IMR-90 (cell line): ENCODE results near the gene RERE. TPM values are rescaled to one million over a fixed set of nuclear protein-coding genes. Genes with fewer than 3 reads are reported as not detected.

Experiments
- ATAC-seq: fragments of 200-7000 bp; cut with Tn5 transposase; 2 replicates; pipeline ENCODE4 v1.9.1; 2020; ENCODE audit warnings: low read depth, mild to moderate bottlenecking, moderate library complexity
- BruUV-seq: library from RNA; stranded (reverse); fragments of 400-500 nt; replicated peaks from 2 replicates; lab custom pipeline; 2021; lab: Mats Ljungman, UMichigan
- CTCF ChIA-PET: fragments of 300-600 bp; formaldehyde crosslinking; extraction: SDS; loops from one replicate; lab custom pipeline; 2021; ENCODE audit warnings: antibody characterized with exemption; lab: Yijun Ruan, JAX
- POLR2A ChIA-PET: fragments of 300-600 bp; sonication (Branson Sonifier 250); formaldehyde crosslinking; loops from one replicate; lab custom pipeline; 2022; ENCODE audit warnings: antibody characterized with exemption; ENCODE audit not compliant: unreplicated experiment; lab: Charles Lee
- DNase-seq: peaks from one replicate; pipeline ENCODE4 v3.0.0; 2013
- H2AFZ ChIP-seq: replicated peaks from 2 replicates; pipeline ENCODE3; 2013; ENCODE audit warnings: low read length, mild to moderate bottlenecking; ENCODE audit not compliant: poor library complexity
- H2AK5ac ChIP-seq: 2 replicates; pipeline ENCODE4 v1.6.1; 2013; ENCODE audit warnings: low read depth, low read length, inconsistent platforms
- H2AK9ac ChIP-seq: replicated peaks from 2 replicates; pipeline ENCODE3; 2013; ENCODE audit warnings: mild to moderate bottlenecking, low read depth, low read length, moderate library complexity; ENCODE audit not compliant: poor library complexity
- H2BK120ac ChIP-seq: 2 replicates; pipeline ENCODE4 v1.6.1; 2013; ENCODE audit warnings: low read depth, low read length, inconsistent platforms
- H2BK15ac ChIP-seq: 3 replicates; pipeline ENCODE4 v1.6.1; 2013; ENCODE audit warnings: low read depth, low read length, inconsistent platforms
- H2BK20ac ChIP-seq: 2 replicates; pipeline ENCODE4 v1.6.1; 2013; ENCODE audit warnings: low read depth, mild to moderate bottlenecking, inconsistent platforms, low read length, moderate library complexity
- H2BK5ac ChIP-seq: 2 replicates; pipeline ENCODE4 v1.6.1; 2013; ENCODE audit warnings: mild to moderate bottlenecking, low read depth, low read length, inconsistent platforms; ENCODE audit not compliant: poor library complexity, severe bottlenecking
- H3K14ac ChIP-seq: replicated peaks from 2 replicates; pipeline ENCODE4 v1.6.1; 2013; ENCODE audit warnings: low read depth, low read length, inconsistent platforms
- H3K18ac ChIP-seq: 2 replicates; pipeline ENCODE4 v1.6.1; 2013; ENCODE audit warnings: low read depth, low read length, control low read depth
- H3K23ac ChIP-seq: 2 replicates; pipeline ENCODE4 v1.6.1; 2013; ENCODE audit warnings: low read depth, low read length, inconsistent platforms
- H3K27ac ChIP-seq: 2 replicates; pipeline ENCODE4 v1.5.1; 2013; ENCODE audit warnings: mild to moderate bottlenecking, control low read depth, low read length; ENCODE audit not compliant: insufficient read depth
- H3K27me3 ChIP-seq: 2 replicates; pipeline ENCODE4 v1.6.1; 2013; ENCODE audit warnings: low read length; ENCODE audit not compliant: control insufficient read depth, insufficient read depth
- H3K36me3 ChIP-seq: 2 replicates; pipeline ENCODE4 v1.6.1; 2013; ENCODE audit warnings: low read length, mixed read lengths; ENCODE audit not compliant: control insufficient read depth, insufficient read depth
- H3K4ac ChIP-seq: 2 replicates; pipeline ENCODE4 v1.6.1; 2013; ENCODE audit warnings: low read depth, low read length, inconsistent platforms
- H3K4me1 ChIP-seq: 2 replicates; pipeline ENCODE4 v1.6.1; 2013; ENCODE audit warnings: low read length, mixed read lengths; ENCODE audit not compliant: control insufficient read depth, insufficient read depth
- H3K4me2 ChIP-seq: 2 replicates; pipeline ENCODE4 v1.6.1; 2013; ENCODE audit warnings: low read depth, mild to moderate bottlenecking, control low read depth, low read length, moderate library complexity
- H3K4me3 ChIP-seq: 2 replicates; pipeline ENCODE4 v1.5.1; 2013; ENCODE audit warnings: low read depth, mild to moderate bottlenecking, control low read depth, low read length, moderate library complexity; ENCODE audit not compliant: insufficient read depth
- H3K56ac ChIP-seq: 2 replicates; pipeline ENCODE4 v1.6.1; 2013; ENCODE audit warnings: low read length, inconsistent platforms; ENCODE audit not compliant: insufficient read depth; ENCODE audit errors: extremely low read depth
- H3K79me1 ChIP-seq, 2 experiments: 2 replicates each; pipeline ENCODE4 v1.6.1; 2013; ENCODE audit warnings: low read length in 2 of 2, inconsistent platforms in 1 of 2, low read depth in 1 of 2
- H3K9ac ChIP-seq: 2 replicates; pipeline ENCODE4 v1.6.1; 2013; ENCODE audit warnings: low read depth, low read length, control low read depth
- H3K9me1 ChIP-seq: 2 replicates; pipeline ENCODE4 v1.6.1; 2013; ENCODE audit warnings: low read length, inconsistent platforms; ENCODE audit not compliant: insufficient read depth
- H3K9me3 ChIP-seq: 2 replicates; pipeline ENCODE4 v1.6.1; 2013; ENCODE audit warnings: low read length; ENCODE audit not compliant: control insufficient read depth, insufficient read depth
- H4K20me1 ChIP-seq: 2 replicates; pipeline ENCODE4 v1.6.1; 2013; ENCODE audit warnings: low read length, inconsistent platforms; ENCODE audit not compliant: insufficient read depth
- H4K5ac ChIP-seq: 2 replicates; pipeline ENCODE4 v1.6.1; 2013; ENCODE audit warnings: mild to moderate bottlenecking, low read depth, low read length, control low read depth
- H4K8ac ChIP-seq, 2 experiments: 2 replicates each; pipeline ENCODE4 v1.6.1; 2013; ENCODE audit warnings: low read depth in 2 of 2, low read length in 2 of 2, control low read depth in 1 of 2, inconsistent platforms in 1 of 2
- H4K91ac ChIP-seq: 2 replicates; pipeline ENCODE4 v1.6.1; 2013; ENCODE audit warnings: low read depth, low read length, inconsistent platforms; ENCODE audit not compliant: insufficient read depth
- BHLHE40 ChIP-seq: fragments of 150-350 bp; IDR thresholded peaks from 2 replicates; pipeline ENCODE4 v1.6.1; 2016; ENCODE audit warnings: mild to moderate bottlenecking, low read depth, low read length
- CEBPB ChIP-seq: IDR thresholded peaks from 2 replicates; pipeline ENCODE4 v1.6.1; 2012; ENCODE audit warnings: low read depth, low read length, improper control_type of control experiment
- CHD1 ChIP-seq: IDR thresholded peaks from 2 replicates; pipeline ENCODE4 v1.6.1; 2012; ENCODE audit warnings: low read depth, low read length, improper control_type of control experiment
- FOS ChIP-seq: fragments of 150-350 bp; IDR thresholded peaks from 2 replicates; pipeline ENCODE4 v1.6.1; 2016; ENCODE audit warnings: low read depth, low read length
- MAFK ChIP-seq: IDR thresholded peaks from 2 replicates; pipeline ENCODE4 v1.6.1; 2012; ENCODE audit warnings: low read depth, low read length, improper control_type of control experiment
- MAZ ChIP-seq: IDR thresholded peaks from 2 replicates; pipeline ENCODE4 v1.6.1; 2012; ENCODE audit warnings: low read depth, mild to moderate bottlenecking, low read length, improper control_type of control experiment, moderate library complexity, borderline replicate concordance
- NFE2L2 ChIP-seq: fragments of 150-350 bp; IDR thresholded peaks from 2 replicates; pipeline ENCODE4 v1.6.1; 2016; ENCODE audit warnings: low read depth, mild to moderate bottlenecking, low read length
- POLR2A ChIP-seq: IDR thresholded peaks from 2 replicates; pipeline ENCODE4 v1.6.1; 2012; ENCODE audit warnings: mild to moderate bottlenecking, low read depth, low read length
- RAD21 ChIP-seq: IDR thresholded peaks from 2 replicates; pipeline ENCODE4 v1.6.1; 2012; ENCODE audit warnings: low read length, improper control_type of control experiment
- RCOR1 ChIP-seq: IDR thresholded peaks from 2 replicates; pipeline ENCODE4 v1.6.1; 2012; ENCODE audit warnings: mild to moderate bottlenecking, low read length, improper control_type of control experiment; ENCODE audit not compliant: insufficient replicate concordance
- RFX5 ChIP-seq: IDR thresholded peaks from 2 replicates; pipeline ENCODE4 v1.8.0; 2012; ENCODE audit warnings: low read depth, mild to moderate bottlenecking, low read length, moderate library complexity
- SMC3 ChIP-seq: fragments of 150-350 bp; IDR thresholded peaks from 2 replicates; pipeline ENCODE4 v1.6.1; 2016; ENCODE audit warnings: low read depth, mild to moderate bottlenecking, antibody characterized with exemption, low read length, moderate library complexity
- WGBS, 2 experiments: methylation state at CpG; one replicate each; pipeline versions ENCODE4 v1.1.5 to v1.1.7; 2013; ENCODE audit warnings: missing lambda C conversion rate in 2 of 2; ENCODE audit not compliant: insufficient read length in 1 of 2; ENCODE audit errors: extremely low coverage in 2 of 2; 5-methylcytosine and 5-hydroxymethylcytosine counted together
- dilution Hi-C: fragments of 300-500 bp; cut with HindIII; formaldehyde crosslinking; loops from one replicate; pipeline ENCODE4 v1.14.3; 2018; ENCODE audit warnings: low sequenced_read_pairs; ENCODE audit not compliant: unreplicated experiment
- in situ Hi-C: fragments of 300-500 bp; cut with MboI; formaldehyde crosslinking; loops from 3 replicates; pipeline ENCODE4 v1.14.3; 2019; ENCODE audit warnings: low sequenced_read_pairs, inconsistent platforms, mixed read lengths
- intact Hi-C: fragments of 100-400 bp; cut with micrococcal nuclease; formaldehyde crosslinking; loops from 2 replicates; pipeline ENCODE4 v1.10.0; 2022
- polyA plus RNA-seq, 3 experiments: library from polyadenylated mRNA; depleted of rRNA; stranded (reverse); fragments of >200 nt; gene quantifications; 2 replicates each; pipeline ENCODE4 v1.2.3, GENCODE V29; 2012; ENCODE audit warnings: low replicate concordance in 1 of 3
- total RNA-seq: library from RNA; depleted of rRNA; stranded (reverse); fragments of >200 nt; gene quantifications from 2 replicates; pipeline ENCODE4 v1.2.3, GENCODE V29; 2012
- TF ChIP-seq, protein P1 (sequence below): fragments of 150-350 bp; IDR thresholded peaks from 2 replicates; pipeline ENCODE4 v1.6.1; 2017; ENCODE audit warnings: mild to moderate bottlenecking, antibody characterized with exemption, low read length, low read depth
- TF ChIP-seq, protein P2 (sequence below): conservative IDR thresholded peaks from 2 replicates; pipeline ENCODE4 v1.5.1; 2012; ENCODE audit warnings: mild to moderate bottlenecking, low read depth, low read length, improper control_type of control experiment
- TF ChIP-seq, protein P3 (sequence below): fragments of 150-350 bp; IDR thresholded peaks from 2 replicates; pipeline ENCODE4 v1.6.1; 2016; ENCODE audit warnings: low read depth, mild to moderate bottlenecking, low read length, moderate library complexity, borderline replicate concordance

The RERE gene
- total and polyA plus RNA-seq, 2 of the 4 experiments (the other 2 are of a cell fraction), result 11.5 to 25.1 TPM

GRCh38 chr1:8377271-8377981 lies 440.0 kb downstream of the RERE start:
- dilution Hi-C loops, result no loop called here
- Histone ChIP-seq H2BK5ac (no peak overlapping the region), H4K91ac (no peak overlapping the region), H3K9ac (peak overlapping the region; percentile 41), H3K9me1 (peaks cover 47% of the 10 kb centered on the region), H3K9me3 (no peaks in the 10 kb centered on the region), H3K27me3 (no peaks in the 10 kb centered on the region), H4K8ac (0 out of 4 replicates have a peak overlapping the region, but pooled peaks of 1 of the 2 experiments have one; percentile 42), H3K36me3 (peaks cover 52% of the 10 kb centered on the region), H4K5ac (no peak overlapping the region), H3K18ac (no peak overlapping the region), H3K4me1 (peaks cover 54% of the 10 kb centered on the region), H2AFZ (no peak overlapping the region), H2AK5ac (no peak overlapping the region), H3K79me1 (peaks cover 61 to 90% of the 10 kb centered on the region in 2 experiments), H2BK15ac (no peak overlapping the region), H2AK9ac (no peak overlapping the region), H3K23ac (no peak overlapping the region), H3K4ac (no peak overlapping the region; the same call in 1 of the 2 replicates), H3K4me2 (peak overlapping the region; percentile 45), H2BK20ac (no peak overlapping the region), H3K14ac (0 out of 2 replicates have a peak overlapping the region, but pooled peaks have one; percentile 8), H3K27ac (peak overlapping the region; percentile 58; the same call in 1 of the 2 replicates), H2BK120ac (no peak overlapping the region), H4K20me1 (peaks cover 79% of the 10 kb centered on the region), H3K56ac (no peak overlapping the region), H3K4me3 (no peak overlapping the region)
- intact Hi-C loops, result loop anchor here (10.0 kb wide), 1 partner anchor 287 kb away; no protein-coding TSS in a partner anchor
- POLR2A ChIA-PET, result no interaction called here
- 35% methylated on average over 4 of the region's 17 CpGs; no CpG with 5 or more reads in 1 of the 2 experiments for WGBS, 2 experiments
- no peak for DNase-seq
- CTCF ChIA-PET, result interaction anchor here (0.5 to 0.6 kb wide), 2 partner anchors 102 to 308 kb away, joined by 4 read pairs; no protein-coding TSS in a partner anchor
- BruUV-seq, result no TSS peak
- no peak for ATAC-seq
- in situ Hi-C loops, result no loop called here
- TF ChIP-seq, protein P1, sequence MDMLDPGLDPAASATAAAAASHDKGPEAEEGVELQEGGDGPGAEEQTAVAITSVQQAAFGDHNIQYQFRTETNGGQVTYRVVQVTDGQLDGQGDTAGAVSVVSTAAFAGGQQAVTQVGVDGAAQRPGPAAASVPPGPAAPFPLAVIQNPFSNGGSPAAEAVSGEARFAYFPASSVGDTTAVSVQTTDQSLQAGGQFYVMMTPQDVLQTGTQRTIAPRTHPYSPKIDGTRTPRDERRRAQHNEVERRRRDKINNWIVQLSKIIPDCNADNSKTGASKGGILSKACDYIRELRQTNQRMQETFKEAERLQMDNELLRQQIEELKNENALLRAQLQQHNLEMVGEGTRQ, result no peak
- TF ChIP-seq RFX5 (no peak), FOS (no peak), POLR2A (no peak), NFE2L2 (no peak), RAD21 (no peak), CHD1 (no peak), BHLHE40 (no peak), CEBPB (no peak), MAFK (no peak), RCOR1 (no peak), SMC3 (no peak), MAZ (no peak)
- TF ChIP-seq, protein P2, sequence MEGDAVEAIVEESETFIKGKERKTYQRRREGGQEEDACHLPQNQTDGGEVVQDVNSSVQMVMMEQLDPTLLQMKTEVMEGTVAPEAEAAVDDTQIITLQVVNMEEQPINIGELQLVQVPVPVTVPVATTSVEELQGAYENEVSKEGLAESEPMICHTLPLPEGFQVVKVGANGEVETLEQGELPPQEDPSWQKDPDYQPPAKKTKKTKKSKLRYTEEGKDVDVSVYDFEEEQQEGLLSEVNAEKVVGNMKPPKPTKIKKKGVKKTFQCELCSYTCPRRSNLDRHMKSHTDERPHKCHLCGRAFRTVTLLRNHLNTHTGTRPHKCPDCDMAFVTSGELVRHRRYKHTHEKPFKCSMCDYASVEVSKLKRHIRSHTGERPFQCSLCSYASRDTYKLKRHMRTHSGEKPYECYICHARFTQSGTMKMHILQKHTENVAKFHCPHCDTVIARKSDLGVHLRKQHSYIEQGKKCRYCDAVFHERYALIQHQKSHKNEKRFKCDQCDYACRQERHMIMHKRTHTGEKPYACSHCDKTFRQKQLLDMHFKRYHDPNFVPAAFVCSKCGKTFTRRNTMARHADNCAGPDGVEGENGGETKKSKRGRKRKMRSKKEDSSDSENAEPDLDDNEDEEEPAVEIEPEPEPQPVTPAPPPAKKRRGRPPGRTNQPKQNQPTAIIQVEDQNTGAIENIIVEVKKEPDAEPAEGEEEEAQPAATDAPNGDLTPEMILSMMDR, result no peak
- TF ChIP-seq, protein P3, sequence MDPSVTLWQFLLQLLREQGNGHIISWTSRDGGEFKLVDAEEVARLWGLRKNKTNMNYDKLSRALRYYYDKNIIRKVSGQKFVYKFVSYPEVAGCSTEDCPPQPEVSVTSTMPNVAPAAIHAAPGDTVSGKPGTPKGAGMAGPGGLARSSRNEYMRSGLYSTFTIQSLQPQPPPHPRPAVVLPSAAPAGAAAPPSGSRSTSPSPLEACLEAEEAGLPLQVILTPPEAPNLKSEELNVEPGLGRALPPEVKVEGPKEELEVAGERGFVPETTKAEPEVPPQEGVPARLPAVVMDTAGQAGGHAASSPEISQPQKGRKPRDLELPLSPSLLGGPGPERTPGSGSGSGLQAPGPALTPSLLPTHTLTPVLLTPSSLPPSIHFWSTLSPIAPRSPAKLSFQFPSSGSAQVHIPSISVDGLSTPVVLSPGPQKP, result no peak
